Measurements from ENCODE around the gene CCNL1.
"Not testable (repeated sequence)": the region's sequence is repeated elsewhere in the genome, so short reads cannot be mapped to it uniquely, and the experiment has no call there.

DNA sequence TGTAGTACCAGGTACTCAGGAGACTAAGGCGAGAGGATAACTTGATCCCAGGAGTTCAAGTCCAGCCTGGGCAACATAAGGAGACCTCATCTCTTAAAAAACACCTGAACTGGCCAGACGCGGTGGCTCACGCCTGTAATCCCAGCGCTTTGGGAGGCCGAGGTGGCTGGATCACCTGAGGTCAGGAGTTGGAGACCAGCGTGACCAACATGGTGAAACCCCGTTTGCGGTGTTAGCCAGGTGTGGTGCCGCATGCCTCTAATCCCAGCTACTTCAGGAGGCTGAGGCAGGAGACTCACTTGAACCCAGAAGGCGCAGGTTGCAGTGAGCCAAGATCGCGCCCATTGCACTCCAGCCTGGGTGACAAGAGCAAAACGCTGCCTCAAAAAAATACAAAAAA, 13.4 kb upstream of the CCNL1 start:
- TF ChIP-seq, protein P1, sequence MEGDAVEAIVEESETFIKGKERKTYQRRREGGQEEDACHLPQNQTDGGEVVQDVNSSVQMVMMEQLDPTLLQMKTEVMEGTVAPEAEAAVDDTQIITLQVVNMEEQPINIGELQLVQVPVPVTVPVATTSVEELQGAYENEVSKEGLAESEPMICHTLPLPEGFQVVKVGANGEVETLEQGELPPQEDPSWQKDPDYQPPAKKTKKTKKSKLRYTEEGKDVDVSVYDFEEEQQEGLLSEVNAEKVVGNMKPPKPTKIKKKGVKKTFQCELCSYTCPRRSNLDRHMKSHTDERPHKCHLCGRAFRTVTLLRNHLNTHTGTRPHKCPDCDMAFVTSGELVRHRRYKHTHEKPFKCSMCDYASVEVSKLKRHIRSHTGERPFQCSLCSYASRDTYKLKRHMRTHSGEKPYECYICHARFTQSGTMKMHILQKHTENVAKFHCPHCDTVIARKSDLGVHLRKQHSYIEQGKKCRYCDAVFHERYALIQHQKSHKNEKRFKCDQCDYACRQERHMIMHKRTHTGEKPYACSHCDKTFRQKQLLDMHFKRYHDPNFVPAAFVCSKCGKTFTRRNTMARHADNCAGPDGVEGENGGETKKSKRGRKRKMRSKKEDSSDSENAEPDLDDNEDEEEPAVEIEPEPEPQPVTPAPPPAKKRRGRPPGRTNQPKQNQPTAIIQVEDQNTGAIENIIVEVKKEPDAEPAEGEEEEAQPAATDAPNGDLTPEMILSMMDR (IDR thresholded peaks at IDR 0.05) = not testable (repeated sequence)
- not testable (repeated sequence) for TF ChIP-seq POLR2AphosphoS5, EP300 (IDR thresholded peaks at IDR 0.05)

All from upper lobe of left lung (tissue), 4 donors.